Aorta (tissue), 5 donors: ENCODE data around the gene RAD50. TPM values are rescaled to one million over a fixed set of nuclear protein-coding genes. Genes with fewer than 3 reads are reported as not detected.
A peak's percentile ranks its signal among the peaks of the same experiment; 100 is the strongest.

ENCODE experiments used
- ATAC-seq: fragments of 200-7000 bp; cut with Tn5 transposase; one replicate; pipeline ENCODE4 v1.9.1; 2022; ENCODE audit warnings: moderate library complexity; ENCODE audit not compliant: low FRiP score
- DNase-seq, 2 donors: peaks; one replicate each; pipeline ENCODE4 v3.0.0-alpha.2; 2020
- H3K27ac ChIP-seq, 2 donors: one replicate each; pipeline ENCODE4 v1.5.1; 2013; ENCODE audit warnings: low read length in 2 of 2, mild to moderate bottlenecking in 2 of 2, moderate library complexity in 2 of 2, control low read depth in 1 of 2, inconsistent platforms in 1 of 2, low read depth in 1 of 2
- H3K27me3 ChIP-seq, 2 donors: one replicate each; pipeline ENCODE4 v1.6.1; 2013; ENCODE audit warnings: control low read depth in 1 of 2, low read length in 1 of 2, mild to moderate bottlenecking in 1 of 2, moderate library complexity in 1 of 2; ENCODE audit not compliant: insufficient read depth in 2 of 2, control insufficient read depth in 1 of 2
- H3K36me3 ChIP-seq, 2 donors: one replicate each; pipeline ENCODE4 v1.6.1; 2013; ENCODE audit warnings: control low read depth in 1 of 2, low read length in 1 of 2, mild to moderate bottlenecking in 1 of 2; ENCODE audit not compliant: insufficient read depth in 2 of 2, control insufficient read depth in 1 of 2
- H3K4me1 ChIP-seq, 2 donors: one replicate each; pipeline ENCODE4 v1.6.1; 2013; ENCODE audit warnings: low read length in 2 of 2, control low read depth in 1 of 2, mild to moderate bottlenecking in 1 of 2, moderate library complexity in 1 of 2; ENCODE audit not compliant: insufficient read depth in 2 of 2, control insufficient read depth in 1 of 2
- H3K4me3 ChIP-seq, 2 donors: one replicate each; pipeline ENCODE4 v1.5.1; 2013; ENCODE audit warnings: low read length in 2 of 2, control low read depth in 1 of 2, mild to moderate bottlenecking in 1 of 2
- H3K9me3 ChIP-seq: one replicate; pipeline ENCODE4 v1.6.1; 2013; ENCODE audit warnings: mild to moderate bottlenecking, low read length; ENCODE audit not compliant: control insufficient read depth
- WGBS, 2 donors: extraction: QIAGEN DNeasy Blood & Tissue Kit; methylation state at CpG; one replicate each; pipeline ENCODE4 v1.1.7; 2013; 5-methylcytosine and 5-hydroxymethylcytosine counted together
- intact Hi-C, 2 donors: fragments of 100-400 bp; cut with DNase I; formaldehyde crosslinking; loops; one replicate each; pipeline versions ENCODE4 v1.14.2 to v1.15.0; 2022
- polyA plus RNA-seq, 2 donors: library from polyadenylated mRNA; stranded (reverse); fragments of 200-250 nt; gene quantifications; one replicate each; pipeline ENCODE4 v1.2.3, GENCODE V29; 2013
- total RNA-seq, 2 donors: library from RNA; stranded (reverse); fragmentation: NEBNext Ultra II Directional; extraction: Animal tissue kit (Norgen Biotek cat#: 25700); gene quantifications; one replicate each; pipeline ENCODE4 v1.2.1, GENCODE V29; 2021
- donor health status: healthy with polysubstance abuse.
- donor health status: Bipolar disorder and iron deficiency.
- donor health status: DM: no; HTN: no; CAD: no.
- donor health status: DM: no; HTN: no; CAD: no.
- donor health status: DM: yes; HTN: yes; CAD: no.

Gene RAD50
- total and polyA plus RNA-seq, 4 donors = 6.1 to 36.3 (median 19.8) TPM

DNA sequence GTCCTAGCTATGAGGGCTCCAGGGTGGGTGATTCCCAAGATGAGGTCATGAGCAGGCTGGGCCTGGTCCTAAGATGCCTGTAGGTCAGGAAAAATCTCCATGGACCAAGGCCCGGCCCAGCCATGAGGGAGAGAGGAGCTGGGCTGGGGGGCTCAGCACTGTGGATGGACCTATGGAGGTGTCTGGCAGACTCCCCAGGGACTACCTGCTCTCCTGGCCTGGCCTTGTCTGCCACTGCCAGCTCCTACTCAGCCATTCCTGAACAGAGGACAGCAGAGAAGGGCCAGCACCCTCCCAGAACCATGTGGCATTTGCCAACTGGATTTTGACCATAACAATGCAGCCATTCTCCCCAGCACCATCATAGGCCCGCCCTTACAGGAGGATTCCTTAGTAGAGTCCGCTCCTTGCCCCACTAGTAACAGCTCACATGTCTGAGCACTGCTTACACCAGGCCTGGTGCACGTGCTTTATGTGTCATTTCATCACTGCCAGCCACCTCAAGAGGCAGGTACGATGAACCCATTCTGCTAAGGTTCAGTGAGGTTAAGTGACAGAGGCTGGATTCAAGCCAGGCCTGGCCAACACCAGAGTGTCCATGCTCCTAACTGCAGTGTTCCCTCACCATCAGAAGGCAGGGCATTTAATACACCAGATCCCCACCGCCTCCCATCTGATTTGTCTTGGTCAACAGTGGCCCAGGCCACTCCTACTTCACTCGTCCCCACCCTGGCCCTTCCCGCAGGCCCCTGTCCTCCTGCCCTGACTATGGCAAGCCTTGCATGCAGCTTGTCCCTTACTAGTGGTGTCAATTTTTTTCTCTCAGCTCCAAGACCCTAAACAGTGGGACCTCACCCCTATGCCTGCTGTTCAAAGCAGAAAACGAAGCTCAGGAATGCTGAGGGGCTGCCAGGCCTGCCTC, 101.9 kb downstream of the RAD50 start:
- H3K4me1 ChIP-seq = no peaks in the 10 kb centered on the region
- H3K9me3 ChIP-seq = no peaks in the 10 kb centered on the region
- no peak overlapping the region for H3K27ac ChIP-seq
- intact Hi-C loops = loop anchor here in 1 of 2 donors (10.0 kb wide), 1 partner anchor 56 kb away; no protein-coding TSS in a partner anchor
- H3K4me3 ChIP-seq = no peak overlapping the region
- no peaks in the 10 kb centered on the region for H3K27me3 ChIP-seq
- DNase-seq (no peak), ATAC-seq (no peak)
- 93 to 94% methylated on average over 9 of the region's 9 CpGs for WGBS, 2 donors
- H3K36me3 ChIP-seq = no peaks in the 10 kb centered on the region

DNA sequence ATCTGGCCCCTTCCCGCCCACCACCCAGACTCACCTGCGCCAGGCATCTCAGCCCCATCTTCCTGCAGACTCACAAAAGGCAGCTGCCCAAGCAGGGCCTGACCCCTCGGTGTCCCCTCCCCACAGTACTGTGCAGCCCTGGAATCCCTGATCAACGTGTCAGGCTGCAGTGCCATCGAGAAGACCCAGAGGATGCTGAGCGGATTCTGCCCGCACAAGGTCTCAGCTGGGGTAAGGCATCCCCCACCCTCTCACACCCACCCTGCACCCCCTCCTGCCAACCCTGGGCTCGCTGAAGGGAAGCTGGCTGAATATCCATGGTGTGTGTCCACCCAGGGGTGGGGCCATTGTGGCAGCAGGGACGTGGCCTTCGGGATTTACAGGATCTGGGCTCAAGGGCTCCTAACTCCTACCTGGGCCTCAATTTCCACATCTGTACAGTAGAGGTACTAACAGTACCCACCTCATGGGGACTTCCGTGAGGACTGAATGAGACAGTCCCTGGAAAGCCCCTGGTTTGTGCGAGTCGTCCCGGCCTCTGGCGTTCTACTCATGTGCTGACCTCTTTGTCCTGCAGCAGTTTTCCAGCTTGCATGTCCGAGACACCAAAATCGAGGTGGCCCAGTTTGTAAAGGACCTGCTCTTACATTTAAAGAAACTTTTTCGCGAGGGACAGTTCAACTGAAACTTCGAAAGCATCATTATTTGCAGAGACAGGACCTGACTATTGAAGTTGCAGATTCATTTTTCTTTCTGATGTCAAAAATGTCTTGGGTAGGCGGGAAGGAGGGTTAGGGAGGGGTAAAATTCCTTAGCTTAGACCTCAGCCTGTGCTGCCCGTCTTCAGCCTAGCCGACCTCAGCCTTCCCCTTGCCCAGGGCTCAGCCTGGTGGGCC, 103.1 kb downstream of the RAD50 start:
- no peak for ATAC-seq
- H3K9me3 ChIP-seq = no peaks in the 10 kb centered on the region
- 94 to 96% methylated on average over 23 of the region's 23 CpGs for WGBS, 2 donors
- no peak overlapping the region for H3K4me3 ChIP-seq
- intact Hi-C loops = loop anchor here in 1 of 2 donors (10.0 kb wide), 1 partner anchor 55 kb away; no protein-coding TSS in a partner anchor
- H3K4me1 ChIP-seq = no peaks in the 10 kb centered on the region
- no peaks in the 10 kb centered on the region for H3K36me3 ChIP-seq
- H3K27me3 ChIP-seq = no peaks in the 10 kb centered on the region
- no peak for DNase-seq
- no peak overlapping the region for H3K27ac ChIP-seq

DNA sequence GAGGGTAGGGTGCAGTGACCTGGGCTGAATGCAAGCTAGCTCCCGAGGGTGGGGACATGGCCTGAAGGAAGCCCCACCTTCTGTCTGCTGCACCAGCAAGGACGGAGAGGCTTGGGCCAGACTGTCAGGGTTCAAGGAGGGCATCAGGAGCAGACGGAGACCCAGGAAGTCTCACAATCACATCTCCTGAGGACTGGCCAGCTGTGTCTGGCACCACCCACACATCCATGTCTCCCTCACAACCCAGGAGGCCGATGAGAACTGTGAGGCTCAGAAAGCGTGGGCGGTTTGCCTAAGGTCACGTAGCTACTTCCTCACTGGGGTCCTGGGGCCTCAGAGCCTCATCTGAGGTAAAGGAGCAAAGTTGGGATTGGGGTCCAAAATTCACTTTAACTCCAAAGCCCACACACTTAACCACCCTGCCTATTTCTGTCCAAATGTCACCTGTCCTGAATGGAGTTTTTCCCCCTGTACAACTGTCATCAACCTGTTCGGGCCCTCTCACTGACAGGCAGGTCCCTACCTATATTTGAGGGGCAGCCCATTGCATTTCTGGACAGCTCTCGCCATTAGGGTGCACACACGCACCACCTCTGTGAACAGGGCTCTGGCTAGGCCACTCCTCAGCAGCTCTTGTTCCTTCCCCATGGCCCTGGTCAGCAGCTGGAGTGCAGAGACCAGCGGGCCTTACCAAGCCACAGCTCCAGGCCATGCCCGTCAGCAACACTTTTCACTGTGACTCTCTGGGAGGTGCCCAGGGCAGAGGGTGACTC, 104.6 kb downstream of the RAD50 start:
- no peak overlapping the region for H3K4me3 ChIP-seq
- H3K9me3 ChIP-seq = no peaks in the 10 kb centered on the region
- WGBS, 2 donors = 79 to 81% methylated on average over 12 of the region's 12 CpGs
- ATAC-seq (no peak), DNase-seq (peak in 1 of 2 donors; percentile 59)
- H3K36me3 ChIP-seq = no peaks in the 10 kb centered on the region
- H3K27ac ChIP-seq = no peak overlapping the region
- H3K27me3 ChIP-seq = no peaks in the 10 kb centered on the region
- no peaks in the 10 kb centered on the region for H3K4me1 ChIP-seq
- intact Hi-C loops = no loop called here

DNA sequence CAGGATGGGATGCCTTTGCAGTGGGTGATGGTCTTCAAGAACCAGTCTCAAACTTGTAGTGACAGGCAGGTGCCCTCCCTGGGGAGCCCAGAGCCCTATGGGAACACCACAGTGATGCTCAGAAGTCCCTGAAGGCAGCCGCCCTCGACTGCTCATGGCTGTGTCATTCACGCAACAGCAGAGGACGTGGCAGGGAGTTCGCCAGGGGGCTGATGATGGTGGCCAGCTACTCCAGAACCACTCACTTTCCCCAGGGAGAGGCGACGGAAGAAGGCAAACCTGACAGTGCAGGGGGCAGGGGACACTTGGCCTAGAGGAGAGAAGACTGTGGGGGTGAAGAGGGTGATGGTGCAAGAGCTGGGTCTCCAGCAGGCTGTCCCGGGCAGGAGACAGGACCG, 105.2 kb downstream of the RAD50 start:
- Histone ChIP-seq H3K4me1 (no peaks in the 10 kb centered on the region), H3K27ac (no peak overlapping the region), H3K36me3 (no peaks in the 10 kb centered on the region), H3K9me3 (no peaks in the 10 kb centered on the region), H3K4me3 (no peak overlapping the region), H3K27me3 (no peaks in the 10 kb centered on the region)
- 95 to 97% methylated on average over 9 of the region's 9 CpGs for WGBS, 2 donors
- peak in 1 of 2 donors; percentile 68 for DNase-seq
- intact Hi-C loops = no loop called here
- no peak for ATAC-seq

DNA sequence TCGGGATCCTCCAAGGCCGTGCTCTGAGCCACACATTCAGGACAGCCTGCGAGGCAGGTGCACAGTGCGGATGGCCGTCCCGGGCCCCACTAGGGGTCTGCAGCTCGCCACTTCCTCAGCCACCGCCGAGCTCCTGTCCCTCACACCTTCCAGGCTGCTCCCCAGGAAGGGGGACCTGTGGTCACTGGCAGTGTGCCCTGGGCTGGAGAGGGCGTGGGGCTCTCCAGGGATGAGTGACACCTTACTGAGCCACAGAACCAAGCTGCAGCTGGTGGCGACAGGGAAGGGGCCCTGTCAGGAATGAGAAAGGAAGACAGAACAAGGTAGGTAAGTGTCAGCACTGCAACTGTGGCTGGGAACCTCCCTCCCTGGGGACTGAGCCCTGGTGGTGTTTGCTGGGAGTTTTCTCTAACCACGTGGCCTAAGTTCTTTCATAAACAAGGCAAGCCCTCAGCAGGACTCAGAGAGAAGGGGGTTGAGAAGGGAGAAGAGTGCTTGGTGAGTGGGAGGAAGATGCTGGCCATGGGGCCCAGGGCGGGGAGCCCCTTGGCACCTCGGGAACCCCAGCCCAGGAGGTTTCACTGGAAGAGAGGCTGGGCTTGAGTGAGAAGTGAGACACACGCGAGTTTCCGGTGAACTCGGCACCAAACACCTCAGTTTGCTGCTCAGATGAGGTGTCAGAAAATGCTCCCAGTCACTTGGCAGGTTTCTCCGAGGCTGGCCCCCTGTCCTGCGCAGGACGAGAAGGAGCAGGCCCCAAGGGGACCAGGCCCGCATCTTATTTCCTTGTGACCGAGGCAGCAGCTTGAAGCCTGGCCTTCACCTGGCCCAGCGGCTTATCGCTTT, 106.4 kb downstream of the RAD50 start:
- Histone ChIP-seq H3K4me3 (no peak overlapping the region), H3K36me3 (no peaks in the 10 kb centered on the region), H3K27me3 (no peaks in the 10 kb centered on the region), H3K27ac (no peak overlapping the region), H3K9me3 (no peaks in the 10 kb centered on the region), H3K4me1 (no peaks in the 10 kb centered on the region)
- intact Hi-C loops = no loop called here
- ATAC-seq (no peak), DNase-seq (no peak)
- 80 to 82% methylated on average over 25 of the region's 25 CpGs for WGBS, 2 donors

DNA sequence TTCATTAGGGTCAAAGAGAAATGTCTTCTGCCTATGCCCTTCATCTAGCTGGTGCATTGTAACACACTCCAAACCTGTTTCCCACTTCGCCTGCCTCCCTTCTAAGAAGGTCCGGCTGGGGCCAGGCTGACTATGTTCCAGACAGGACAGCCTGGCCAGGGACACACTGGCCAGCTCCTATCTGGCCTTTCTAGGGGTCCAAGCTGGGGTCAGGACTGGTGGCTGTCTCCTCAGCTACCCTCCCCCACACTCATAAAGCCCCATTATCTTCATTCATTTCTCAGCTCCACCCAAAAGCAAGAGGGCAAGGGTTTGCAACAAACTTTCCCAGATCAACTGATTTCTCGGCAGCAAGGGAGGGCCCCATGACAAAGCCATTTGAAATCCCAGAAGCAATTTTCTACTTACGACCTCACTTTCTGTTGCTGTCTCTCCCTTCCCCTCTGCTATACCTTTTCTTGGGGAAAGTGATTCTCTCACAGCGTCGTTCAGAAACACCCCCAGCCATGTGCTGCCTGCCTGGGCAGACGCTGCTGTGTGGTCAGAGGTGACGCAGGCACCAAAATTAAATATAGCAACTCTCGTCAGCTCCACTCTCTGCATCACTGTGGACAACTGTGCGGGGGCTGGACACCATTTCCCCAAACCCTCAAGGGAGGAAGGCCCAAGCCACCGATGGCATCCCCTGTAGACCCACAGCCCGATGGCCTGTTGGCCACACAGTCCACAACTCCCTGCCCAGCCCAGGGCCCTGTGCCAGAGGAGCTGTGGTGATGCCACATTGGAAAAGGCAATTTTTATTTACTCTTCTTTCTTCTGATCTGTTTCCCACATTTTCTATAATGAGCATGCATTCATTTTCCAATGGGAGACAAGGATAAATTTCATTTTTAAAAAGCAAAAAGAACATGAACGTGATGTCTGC, 107.3 kb downstream of the RAD50 start:
- intact Hi-C loops = no loop called here
- ATAC-seq (no peak), DNase-seq (no peak)
- Histone ChIP-seq H3K36me3 (no peaks in the 10 kb centered on the region), H3K4me1 (no peaks in the 10 kb centered on the region), H3K27me3 (no peaks in the 10 kb centered on the region), H3K27ac (no peak overlapping the region), H3K9me3 (no peaks in the 10 kb centered on the region), H3K4me3 (no peak overlapping the region)
- 88% methylated on average over 13 of the region's 13 CpGs for WGBS, 2 donors

DNA sequence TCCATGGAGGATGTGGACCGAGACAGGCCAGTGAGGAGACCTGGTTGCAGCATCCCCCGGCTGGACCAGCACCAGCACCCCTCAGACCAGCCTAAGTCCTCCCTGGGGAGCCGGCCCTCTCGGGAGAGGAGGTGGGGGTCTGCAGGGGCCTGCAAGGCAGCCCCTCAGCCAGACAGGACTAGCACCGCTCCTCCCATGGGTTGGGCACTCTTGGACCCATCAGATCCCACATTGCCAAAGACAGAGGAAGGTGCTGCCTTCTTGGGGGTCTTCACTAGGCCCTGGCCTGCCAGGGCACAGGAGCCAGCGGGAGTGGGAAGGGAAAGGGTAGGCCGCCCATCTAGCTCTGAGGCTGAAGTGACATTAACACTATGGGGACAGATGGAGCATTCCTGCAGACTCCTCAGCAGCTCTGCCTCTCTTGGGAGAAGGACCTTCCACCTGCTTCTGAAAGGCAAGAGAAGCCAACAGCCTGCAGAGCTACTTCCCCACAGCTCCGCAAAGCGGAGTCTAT, 108.0 kb downstream of the RAD50 start:
- no peak overlapping the region for H3K27ac ChIP-seq
- ATAC-seq (no peak), DNase-seq (no peak)
- no peak overlapping the region for H3K4me3 ChIP-seq
- no peaks in the 10 kb centered on the region for H3K9me3 ChIP-seq
- no peaks in the 10 kb centered on the region for H3K4me1 ChIP-seq
- WGBS, 2 donors = 98 to 100% methylated on average over 9 of the region's 9 CpGs
- intact Hi-C loops = no loop called here
- H3K27me3 ChIP-seq = no peaks in the 10 kb centered on the region
- H3K36me3 ChIP-seq = no peaks in the 10 kb centered on the region
